Stimulated activated CD4-positive, alpha-beta T cell treated with anti-CD3 and anti-CD28 coated beads, TNF-alpha, amount 100 ng/mL, for 4 hours (primary cell): ENCODE data around the gene FCRLA.
A peak's percentile ranks its signal among the peaks of the same experiment; 100 is the strongest.
"Not testable (repeated sequence)": the region's sequence is repeated elsewhere in the genome, so short reads cannot be mapped to it uniquely, and the experiment has no call there.

Experiments used
- DNase-seq, 3 experiments: peaks; one replicate each; pipeline ENCODE4 v3.0.0-alpha.2; 2020; ENCODE audit warnings: low read depth in 3 of 3

FCRLA gene

DNA sequence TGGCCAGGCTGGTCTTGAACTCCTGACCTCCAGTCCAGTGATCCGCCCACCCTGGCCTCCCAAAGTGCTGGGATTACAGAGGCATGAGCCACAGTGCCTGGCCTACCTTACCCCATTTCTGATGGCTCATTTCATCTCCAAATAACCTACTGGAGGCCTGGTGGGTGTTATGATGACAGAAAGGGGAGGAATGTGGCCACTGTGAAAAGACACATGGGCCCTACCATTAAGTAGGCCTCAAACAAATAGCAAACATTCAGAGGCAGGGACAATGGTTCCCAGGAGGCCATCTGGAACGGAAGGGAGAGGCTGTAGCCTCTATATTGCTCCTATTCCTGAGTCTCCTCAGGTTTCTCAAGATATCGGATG is 932 bp upstream of the FCRLA start:
- DNase-seq, result no peak

DNA sequence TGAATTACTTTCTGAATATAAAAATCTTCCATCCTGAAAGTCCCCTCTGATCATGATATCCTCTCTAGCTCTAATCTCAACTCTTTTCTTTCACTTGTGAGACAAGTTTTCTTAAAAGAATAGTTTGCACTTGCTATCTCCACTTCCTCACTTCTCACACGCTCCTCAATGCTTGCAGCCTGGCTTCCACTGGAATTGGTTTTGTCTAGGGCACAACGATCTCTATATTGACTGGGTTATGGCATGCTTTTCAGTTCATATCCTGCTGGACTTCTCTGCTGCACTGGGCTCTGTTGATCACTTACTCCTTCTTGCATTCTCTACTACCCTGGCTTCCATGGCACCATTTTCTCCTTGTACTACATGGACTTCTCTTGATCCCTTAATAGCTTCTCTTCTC is 474 bp downstream of the FCRLA start:
- no peak for DNase-seq

DNA sequence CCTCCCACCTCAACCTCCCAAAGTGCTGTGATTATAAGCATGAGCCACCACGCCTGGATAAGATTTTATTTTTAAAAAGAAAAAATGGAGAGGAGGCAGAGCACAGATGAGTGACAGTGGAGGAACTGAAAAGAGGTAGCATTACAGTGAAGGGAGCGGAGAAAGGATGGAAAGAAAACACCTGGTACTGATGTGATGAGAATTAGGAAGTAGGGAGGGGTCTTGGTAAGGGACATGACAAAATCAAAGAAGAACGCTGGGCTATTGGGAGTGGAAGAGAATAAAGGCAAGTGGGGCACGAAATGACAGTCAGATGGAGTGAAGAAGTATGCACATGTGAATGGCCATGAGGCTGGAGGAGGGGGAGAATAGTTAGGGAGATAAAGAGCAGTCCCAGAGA is 2.3 kb downstream of the FCRLA start:
- DNase-seq, result no peak

DNA sequence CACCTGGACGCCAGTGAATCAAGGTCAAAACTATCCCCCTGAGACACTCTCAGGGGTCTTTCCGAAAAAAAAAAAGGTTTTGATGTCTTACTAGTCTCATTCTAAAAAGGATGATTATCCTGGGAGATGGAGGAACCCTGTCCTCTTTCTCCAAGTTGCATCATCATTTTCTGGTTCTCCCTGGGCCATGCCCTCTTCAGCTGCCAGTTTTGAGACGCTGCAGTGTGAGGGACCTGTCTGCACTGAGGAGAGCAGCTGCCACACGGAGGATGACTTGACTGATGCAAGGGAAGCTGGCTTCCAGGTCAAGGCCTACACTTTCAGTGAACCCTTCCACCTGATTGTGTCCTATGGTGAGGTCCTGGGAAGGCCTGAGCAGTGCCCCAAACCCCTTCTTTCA is 3.5 kb downstream of the FCRLA start:
- no peak for DNase-seq

DNA sequence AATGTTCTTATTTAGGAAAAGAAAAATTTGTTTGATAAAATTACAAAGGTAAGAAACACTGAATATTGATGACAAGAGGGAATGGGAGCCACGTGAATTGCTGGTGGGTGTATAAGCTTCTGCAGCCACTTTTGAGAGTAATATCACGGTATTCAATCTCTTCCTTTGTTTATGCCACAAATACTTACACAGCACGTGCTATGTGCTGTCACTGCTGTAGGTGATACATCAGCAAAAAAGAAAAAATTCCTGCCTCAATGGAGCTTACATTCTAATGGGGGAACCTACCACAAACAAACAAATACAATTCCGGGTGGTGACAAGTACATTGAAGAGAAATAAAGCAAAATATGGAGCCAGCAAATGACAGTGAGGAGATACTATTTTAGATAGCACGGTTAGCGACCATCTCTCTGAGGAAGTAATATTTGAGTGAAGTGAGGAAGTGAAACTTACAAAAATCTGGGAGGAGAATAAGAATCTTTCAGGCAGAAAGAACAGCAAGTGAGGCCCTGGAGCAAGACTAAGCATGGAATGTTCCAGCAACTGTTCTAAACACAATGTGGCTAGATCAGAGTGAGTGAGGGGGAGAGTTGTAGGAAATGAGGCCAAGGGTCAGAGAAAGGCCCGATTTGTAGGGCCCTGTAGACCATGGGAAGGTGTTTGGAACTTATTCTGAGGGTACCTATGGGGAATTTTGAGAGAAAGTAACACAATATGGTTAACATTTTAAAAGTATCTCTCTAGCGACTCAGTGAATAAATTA is 11.7 kb downstream of the FCRLA start:
- DNase-seq, result no peak

DNA sequence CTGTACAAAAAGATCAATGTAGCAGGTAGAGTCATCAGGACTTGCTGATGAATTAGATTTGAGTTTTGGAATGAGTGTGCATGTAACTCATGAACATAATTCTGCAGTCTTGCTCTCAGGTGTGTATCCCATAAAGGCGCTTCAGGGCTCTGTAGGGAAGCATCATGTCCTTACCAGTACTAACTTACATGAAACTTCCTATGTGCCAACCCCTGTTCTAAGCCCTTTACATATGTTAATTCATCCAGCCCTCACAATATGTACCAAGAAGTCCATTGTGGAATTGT is 12.2 kb downstream of the FCRLA start:
- no peak for DNase-seq

DNA sequence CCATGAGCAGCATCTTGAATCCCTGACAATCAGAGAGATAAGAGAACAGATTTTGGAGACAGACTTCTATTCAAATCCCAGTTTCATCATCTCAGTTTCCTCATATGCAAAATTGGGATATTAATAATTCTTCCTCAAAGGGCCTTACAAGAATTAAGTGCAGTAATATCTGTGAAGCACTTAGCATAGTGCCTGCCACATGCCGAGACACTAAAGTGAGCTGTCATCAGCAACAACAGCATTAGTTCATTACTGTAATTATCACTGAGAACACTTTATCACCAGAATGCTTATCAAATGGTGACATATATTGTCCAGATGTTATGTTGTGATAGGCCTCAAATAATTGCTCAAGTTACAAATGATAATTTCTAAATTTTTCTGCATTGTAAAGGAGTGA is 13.4 kb downstream of the FCRLA start:
- no peak for DNase-seq

DNA sequence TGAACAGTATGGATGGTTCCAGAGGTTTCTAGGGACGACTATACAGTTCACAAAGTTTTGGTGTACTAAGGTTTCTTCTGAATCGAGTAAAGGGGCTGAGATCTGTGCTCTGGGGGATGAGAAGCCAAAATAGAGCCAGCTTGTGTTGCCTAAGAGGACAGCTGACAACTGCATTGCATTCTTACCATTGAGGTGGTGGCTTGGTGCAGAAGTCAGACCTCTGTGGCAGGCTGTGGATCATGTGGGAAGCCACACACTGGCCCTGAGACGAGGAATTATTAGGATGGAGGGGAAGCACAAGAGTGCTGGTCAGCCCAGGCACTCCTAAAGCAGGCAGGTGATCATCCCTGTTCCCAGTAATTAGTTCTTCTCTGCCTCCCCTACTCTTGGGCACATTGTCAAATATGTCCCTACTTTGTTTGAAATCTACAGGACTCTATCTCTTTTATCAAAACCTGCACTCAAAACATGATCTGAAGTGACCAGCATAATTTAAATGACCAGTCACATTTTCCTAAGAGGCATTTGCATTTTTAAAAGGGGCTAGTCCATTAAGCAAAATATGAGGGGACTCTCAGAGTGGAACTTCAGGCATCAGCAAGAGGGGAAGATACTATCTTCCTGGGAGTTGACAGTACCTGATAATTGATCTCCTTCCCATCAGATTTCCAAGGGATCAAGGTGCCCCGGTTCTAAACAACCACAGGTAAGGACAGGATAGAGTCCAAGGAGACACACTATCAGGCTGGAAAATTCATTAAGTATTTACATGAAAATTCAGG is 14.1 kb downstream of the FCRLA start, which contains the start of gene FCRLB:
Gene FCRLB, plus strand, starts transcription at position 589 of the 782 bp plus-strand sequence. CDS start 1,129 bp downstream, outside the sequence.
- no peak for DNase-seq

DNA sequence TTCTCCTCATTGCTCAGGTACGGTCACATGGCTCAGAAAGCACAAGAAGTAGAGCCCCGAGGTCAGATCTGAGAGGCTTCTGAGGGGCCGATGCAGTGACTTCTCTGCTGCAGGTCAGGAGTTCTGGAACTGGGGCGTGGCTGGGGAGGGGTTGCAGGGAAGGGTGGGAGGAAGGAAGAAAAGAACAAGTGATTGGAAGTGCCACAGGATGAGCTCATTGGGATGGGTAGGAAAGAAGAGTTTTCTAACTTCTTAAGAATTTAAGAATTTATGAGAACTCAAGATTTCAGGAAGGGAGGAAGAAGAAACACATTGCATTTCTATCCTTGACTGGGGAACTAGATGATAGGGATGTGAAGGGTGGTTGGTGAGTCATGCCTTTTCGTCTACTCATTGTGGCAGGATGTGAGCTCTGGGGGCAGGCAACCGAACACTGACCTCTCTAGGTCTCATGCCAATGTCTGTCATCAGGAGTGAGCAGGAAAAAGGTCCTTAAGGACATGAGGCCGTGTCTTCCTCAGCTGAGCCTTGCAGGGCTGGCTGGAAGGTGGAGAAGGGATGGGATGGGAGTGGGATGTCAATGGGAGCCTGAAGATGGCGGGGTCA is 14.8 kb downstream of the FCRLA start:
- no peak for DNase-seq

DNA sequence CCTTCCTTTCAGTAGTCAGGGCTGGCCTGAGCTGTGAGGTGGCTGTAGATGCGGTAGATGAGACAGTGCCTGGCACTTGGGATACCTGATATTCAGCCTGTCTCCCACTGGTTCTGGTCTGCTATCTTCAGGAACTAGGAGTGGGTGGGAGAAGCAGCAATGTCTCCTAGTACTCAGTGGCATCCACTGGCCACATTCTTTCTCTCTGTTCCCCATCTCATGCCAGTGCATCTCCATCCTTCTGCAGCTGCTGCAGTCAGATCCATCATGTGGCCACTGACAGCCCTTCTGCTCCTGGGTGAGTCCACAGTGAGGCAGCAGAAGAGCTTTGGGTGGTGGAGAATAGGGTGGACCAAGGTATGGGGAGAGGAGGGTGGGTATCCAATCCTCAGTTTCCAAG is 15.4 kb downstream of the FCRLA start:
- no peak for DNase-seq

DNA sequence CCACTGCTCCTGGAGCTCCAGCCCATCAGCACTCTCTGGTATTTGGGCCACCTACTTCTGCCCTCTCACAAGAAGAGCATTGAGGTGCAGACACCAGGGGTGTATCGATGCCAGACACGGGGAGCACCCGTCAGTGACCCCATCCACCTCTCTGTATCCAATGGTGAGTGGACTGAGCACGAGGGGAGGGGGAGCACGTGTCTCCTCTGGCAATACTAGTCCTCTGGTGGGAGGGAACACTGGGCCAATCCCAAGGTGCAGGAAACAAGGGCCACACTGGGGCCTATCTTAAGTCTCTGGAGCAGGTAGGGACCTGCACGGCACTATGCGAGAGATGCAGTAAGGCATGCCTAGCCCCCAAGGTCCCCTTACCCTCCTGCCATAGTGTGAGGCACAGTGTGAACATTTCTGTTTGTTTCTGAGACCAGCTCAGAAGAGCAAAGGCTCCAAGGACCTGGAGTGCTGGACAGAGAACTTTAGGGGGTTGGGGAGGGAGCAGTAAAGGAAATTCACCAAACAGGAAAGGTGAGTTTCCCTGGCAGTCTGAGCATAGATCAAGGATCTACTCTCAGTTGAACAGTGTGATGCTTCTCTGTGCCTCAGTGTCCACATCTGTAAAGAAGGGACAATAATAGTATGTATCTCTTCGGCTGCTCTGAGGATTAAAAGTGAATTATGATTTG is 16.6 kb downstream of the FCRLA start:
- no peak for DNase-seq

DNA sequence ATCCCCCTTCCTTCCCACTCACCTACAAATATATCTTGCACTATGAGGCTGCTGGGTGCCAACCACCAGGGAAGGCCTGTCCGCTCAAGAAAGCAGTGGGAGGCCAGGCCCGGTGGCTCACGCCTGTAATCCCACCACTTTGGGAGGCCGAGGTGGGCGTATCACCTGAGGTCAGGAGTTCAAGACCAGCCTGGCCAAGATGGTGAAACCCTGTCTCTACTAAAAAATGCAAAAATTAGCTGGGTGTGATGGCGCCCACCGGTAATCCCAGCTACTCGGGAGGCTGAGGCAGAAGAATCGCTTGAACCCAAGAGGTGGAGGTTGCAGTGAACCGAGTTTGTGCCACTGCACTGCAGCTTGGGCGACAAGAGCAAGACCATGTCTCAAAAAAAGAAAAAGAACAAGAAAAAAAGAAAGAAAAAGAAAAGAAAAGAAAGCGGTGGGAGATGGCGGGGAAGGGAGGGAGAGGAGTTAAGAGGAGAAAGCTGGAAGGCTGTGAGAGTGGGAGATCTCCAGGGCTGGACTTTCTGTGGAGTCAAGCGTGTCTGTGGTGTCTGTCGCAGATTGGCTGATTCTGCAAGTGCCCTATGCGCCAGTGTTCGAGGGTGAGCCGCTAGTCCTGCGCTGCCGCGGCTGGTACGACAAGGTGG is 18.4 kb downstream of the FCRLA start:
- DNase-seq, result not testable (repeated sequence)

DNA sequence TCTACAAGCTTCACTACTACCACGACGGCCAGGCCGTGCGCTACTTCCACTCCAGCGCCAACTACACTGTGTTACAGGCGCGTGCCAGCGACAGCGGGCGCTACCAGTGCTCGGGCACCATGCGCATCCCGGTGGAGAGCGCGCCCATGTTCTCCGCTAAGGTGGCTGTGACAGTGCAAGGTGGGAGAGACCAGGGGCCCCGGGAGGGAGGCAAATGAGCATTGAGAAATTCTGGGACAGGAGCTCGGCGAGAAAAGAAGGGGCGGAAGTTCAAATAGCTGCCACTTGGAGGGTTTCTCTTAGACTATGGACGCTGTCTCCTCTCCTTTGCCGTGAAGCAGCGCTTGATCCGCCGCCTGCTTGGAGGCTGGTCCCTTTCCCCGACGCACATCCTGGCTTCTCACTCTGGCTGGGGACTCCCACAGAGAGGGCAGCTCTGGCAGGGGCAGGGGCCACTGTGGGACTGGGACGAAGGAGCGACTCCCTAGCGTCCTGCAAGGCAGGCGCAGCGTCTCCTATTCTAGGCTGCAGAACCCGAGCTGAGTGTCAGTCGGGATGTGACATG is 19.0 kb downstream of the FCRLA start:
- DNase-seq, result peak in 2 of 3 experiments; percentile 11 to 26

DNA sequence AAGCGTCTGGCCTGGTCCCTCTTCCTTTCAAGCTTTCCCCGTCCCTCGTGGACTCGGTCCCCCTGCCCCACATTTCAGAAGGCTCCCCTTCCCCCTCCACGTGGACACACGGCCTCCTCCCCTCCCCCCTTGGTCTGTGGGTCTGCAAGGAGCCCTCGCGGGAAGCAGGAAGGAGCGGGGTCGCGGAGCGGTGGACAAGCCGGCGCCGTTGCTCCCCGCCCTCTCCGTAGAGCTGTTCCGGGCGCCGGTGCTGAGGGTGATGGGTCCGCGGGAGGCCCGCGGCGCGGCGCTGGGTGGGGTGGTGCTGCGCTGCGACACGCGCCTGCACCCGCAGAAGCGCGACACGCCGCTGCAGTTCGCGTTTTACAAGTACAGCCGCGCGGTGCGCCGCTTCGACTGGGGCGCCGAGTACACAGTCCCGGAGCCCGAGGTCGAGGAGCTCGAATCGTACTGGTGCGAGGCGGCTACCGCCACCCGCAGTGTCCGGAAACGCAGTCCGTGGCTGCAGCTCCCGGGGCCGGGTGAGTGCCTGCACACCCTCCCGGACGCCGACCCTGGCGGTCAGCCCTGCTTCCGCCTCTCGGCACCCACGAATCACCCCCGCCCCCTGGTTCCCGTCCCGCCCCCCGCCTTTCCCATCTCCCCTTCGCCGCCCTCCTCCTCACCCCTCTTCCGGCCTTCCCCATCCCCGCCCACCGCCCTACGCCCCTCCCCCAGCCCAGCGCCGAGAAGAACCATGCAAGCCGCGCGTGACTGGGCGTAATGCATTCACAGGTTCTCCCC is 19.6 kb downstream of the FCRLA start:
- peak; percentile 28 to 54 (median 34) for DNase-seq

DNA sequence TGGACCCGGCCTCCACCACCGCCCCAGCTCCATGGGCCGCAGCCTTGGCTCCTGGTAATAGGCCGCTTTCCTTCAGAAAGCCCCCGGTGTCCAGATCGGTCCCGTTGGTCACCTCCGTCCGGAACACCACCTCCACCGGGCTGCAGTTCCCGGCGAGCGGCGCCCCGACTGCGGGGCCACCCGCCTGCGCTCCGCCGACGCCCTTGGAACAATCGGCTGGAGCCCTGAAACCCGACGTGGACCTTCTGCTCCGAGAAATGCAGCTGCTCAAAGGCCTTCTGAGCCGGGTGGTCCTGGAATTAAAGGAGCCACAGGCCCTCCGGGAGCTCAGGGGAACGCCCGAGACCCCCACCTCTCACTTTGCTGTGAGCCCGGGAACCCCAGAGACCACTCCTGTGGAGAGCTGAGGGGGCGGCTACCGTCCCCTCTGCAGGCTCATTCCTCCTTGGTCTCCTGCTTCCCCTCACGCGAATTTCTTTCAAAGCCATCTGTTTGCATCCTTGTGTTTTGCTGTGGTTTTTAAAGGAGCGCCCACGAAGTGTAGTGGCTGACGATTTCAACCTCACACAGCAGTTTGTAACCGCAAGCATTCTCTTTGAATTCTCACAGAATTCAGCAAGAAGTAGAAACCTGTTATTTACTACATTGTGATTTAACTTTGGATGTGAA is 20.4 kb downstream of the FCRLA start:
- DNase-seq, result no peak

DNA sequence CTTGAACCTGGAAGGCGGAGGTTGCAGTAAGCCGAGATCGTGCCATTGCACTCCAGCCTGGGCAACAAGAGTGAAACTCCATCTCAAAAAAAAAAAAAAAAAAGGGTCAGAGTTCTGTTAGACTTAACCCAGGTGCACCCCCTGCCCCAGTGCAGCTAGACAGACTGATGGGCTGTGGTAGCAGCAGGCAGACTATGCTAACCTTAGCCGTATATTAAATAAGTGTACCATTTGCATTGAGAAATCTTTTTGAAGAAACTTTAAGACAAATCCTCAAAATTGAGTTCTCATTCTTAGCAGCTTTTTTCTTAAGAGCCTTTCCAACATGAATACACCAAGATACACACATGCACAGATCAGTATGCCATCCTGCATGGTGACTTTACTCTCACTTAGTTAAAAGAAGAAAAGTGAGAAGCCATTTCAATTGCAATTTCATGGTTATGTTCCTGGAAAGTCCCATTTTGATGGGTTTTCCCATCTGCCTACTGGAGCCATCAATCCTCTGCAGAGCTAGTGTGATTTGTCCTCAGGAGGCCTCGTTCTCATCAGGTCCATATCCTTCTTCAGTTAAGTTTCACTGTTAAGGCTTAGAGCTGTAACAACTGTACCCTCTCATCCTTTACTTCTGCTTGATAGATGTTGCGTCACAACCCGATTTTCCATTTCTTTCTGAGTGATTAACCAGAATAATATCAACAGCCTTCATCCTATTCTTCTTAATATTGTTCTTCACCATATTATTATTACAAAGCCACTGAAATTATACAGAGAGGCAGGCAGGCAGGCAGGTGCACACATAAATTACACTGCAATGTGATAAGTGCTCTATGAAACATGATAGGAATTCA is 21.6 kb downstream of the FCRLA start:
- no peak for DNase-seq

DNA sequence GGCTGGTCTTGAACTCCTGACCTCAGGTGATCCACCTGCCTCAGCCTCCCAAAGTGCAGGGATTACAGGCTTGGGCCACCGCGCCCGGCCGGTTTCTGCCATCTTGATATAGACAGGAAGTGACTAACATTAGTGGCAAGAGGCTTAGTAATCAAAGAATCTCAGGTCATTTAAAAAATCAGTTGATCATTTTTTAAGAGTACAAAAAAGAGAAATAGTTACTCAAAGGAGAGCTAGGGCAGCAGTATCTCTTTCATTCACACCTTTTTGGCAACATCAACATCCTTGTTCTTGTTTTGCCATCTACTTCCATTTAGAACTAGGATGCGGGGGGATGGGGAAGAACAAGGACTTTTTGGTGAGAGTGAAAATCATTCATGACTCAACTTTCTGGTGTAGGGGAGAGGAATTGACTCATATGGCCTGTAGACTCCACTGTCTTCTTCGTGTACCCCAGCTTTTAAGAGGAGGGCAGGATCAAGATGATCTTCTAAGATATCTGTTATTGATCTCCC is 23.1 kb downstream of the FCRLA start:
- DNase-seq, result no peak

DNA sequence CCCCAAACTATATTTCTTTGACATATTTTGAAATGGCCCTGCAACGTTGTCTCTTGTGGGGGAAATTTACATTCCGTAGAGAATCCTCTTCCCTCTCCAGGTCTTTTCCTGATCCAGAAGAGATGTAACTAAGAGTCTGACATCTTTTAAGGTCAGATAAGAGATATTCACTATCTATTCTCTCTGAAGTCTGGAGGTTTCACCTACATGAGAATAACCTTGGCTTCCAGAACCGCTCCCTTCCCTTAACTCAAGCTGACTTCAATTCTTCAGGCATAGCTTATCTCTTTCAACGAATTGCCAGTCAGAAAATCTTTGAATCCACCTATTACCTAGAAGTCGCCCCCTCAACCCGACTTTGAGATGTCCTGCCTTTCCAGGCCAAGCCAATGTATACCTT is 24.2 kb downstream of the FCRLA start:
- DNase-seq, result no peak
